Stimulated activated memory B cell treated with anti-CD40 and anti-IgM and Interleukin-4, amounts not matched to agents 10 μg/mL and 1 μg/mL and 100 μg/mL, for 72 hours (primary cell): ENCODE data around the gene E2F4.

ENCODE experiments used
- ATAC-seq: fragments of 150-1000 bp; cut with Tn5 transposase; 2 replicates; pipeline ENCODE4 v1.10.0; 2021
- H3K27ac Mint-ChIP-seq: one replicate; pipeline ENCODE4 v1.8.0; 2022; ENCODE audit warnings: mild to moderate bottlenecking, mixed read lengths
- H3K27me3 Mint-ChIP-seq: one replicate; pipeline ENCODE4 v1.8.0; 2022; ENCODE audit warnings: mixed read lengths
- H3K36me3 Mint-ChIP-seq: one replicate; pipeline ENCODE4 v1.8.0; 2022; ENCODE audit warnings: mixed read lengths
- H3K4me1 Mint-ChIP-seq: one replicate; pipeline ENCODE4 v1.8.0; 2022; ENCODE audit warnings: mixed read lengths
- H3K4me3 Mint-ChIP-seq: one replicate; pipeline ENCODE4 v1.8.0; 2022; ENCODE audit warnings: mild to moderate bottlenecking, moderate library complexity, mixed read lengths
- H3K9me3 Mint-ChIP-seq: one replicate; pipeline ENCODE4 v1.8.0; 2022; ENCODE audit warnings: mixed read lengths

E2F4 gene

DNA sequence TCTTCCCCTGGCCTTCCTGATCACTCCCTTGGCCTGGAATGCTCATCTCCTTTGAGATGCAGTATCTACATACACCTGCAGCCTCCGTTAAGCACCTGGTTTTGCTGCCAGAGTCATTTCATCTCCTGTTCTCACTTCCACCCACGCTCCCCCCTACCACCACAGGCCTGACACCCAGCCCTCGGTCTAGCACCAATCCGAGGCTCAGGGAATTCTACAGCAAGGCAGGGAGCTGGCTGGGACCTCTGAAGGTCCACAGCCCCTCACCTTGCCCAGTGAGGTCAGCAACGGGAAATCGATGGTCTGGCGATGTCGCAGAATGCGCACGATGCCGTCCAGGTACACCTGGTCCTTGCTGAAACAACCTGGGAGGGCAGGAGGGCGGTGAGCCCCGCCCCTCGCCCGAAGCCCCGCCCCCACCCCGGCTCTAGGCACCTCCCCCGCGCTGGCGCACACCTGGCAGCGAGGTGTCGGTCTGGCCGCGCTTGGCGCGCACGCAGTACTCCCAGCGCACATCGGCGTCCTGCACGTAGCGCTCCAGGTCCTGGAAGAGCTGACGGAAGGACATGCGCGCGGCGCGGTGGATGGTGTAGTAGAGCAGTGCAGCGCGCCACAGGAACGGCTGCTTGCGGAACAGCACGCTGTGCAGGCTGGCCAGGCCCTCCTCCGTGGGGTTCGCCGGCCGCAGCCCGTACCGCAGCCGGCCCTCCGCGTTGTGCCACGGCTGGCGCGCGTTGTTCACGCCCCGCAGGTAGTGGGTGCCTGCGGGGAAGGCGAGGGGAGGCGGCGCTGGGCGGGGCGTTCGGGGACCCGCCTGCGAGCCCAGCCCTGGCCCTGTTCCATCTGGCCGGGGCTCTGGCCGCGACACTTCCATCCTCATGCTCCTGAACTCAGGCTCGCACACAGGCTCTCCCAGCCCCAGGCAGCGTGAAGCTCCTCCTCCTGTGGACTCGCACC lies 13.9 kb upstream of the E2F4 start:
- no peak overlapping the region for H3K27ac Mint-ChIP-seq
- peaks cover 53% of the 10 kb centered on the region for H3K27me3 Mint-ChIP-seq
- peak; percentile 56 for ATAC-seq
- peak overlapping the region; percentile 63 for H3K4me3 Mint-ChIP-seq
- H3K36me3 Mint-ChIP-seq, result no peaks in the 10 kb centered on the region
- peaks cover 28% of the 10 kb centered on the region for H3K4me1 Mint-ChIP-seq
- no peaks in the 10 kb centered on the region for H3K9me3 Mint-ChIP-seq

DNA sequence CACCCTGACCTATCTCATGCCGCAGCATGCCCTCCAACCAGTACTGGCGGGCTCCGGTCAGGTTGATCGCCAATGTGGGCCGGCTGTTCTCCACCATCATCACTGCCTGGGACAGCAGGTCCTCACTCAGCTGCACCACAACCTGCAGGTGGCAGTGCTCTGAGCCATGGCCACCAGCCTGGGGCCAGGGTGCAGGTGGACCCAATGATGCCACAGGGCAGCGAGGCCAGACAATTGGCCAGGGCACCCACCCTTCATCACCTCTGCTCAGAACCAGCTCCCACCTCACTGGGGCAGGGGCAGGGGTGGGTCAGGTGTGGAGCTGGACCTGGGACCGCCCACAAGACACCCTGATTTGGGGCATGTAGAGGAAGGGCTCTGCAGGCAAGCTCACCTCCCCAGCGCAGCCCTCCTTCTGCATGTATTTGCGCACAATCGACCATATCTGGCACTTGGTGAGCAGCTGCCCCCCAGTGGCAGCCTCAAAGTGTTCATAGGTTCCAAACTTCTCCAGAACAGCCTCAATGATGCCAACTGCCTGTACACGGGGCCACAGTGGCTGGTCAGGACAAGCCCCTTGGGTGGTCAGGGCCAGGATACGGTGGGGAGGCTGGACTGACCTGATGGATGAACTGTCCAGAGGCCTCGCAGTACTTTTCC lies 12.4 kb upstream of the E2F4 start:
- H3K36me3 Mint-ChIP-seq, result no peaks in the 10 kb centered on the region
- no peaks in the 10 kb centered on the region for H3K9me3 Mint-ChIP-seq
- peaks cover 14% of the 10 kb centered on the region for H3K4me1 Mint-ChIP-seq
- H3K27ac Mint-ChIP-seq, result no peak overlapping the region
- H3K27me3 Mint-ChIP-seq, result peaks cover 40% of the 10 kb centered on the region
- ATAC-seq, result no peak
- H3K4me3 Mint-ChIP-seq, result no peak overlapping the region

DNA sequence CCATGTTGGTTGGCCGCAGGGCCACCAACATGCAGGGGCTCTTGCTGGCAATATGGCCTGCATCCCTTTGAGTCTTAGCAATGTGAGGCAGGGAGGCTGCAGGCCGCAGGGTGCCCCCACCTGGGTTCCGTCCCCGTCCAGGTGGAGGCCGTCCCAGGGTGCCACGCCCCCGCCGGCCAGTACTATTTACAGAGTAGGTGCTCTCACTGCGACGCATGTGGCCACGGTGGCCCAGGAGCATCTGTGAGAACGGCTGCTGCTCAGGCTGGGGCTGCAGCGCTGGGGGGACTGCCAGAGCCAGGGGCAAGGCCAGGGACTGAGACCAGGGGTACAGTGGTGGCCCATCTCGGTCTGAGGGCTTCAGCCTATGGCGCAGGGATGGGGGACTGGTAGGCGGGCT lies 11.8 kb upstream of the E2F4 start:
- H3K9me3 Mint-ChIP-seq, result no peaks in the 10 kb centered on the region
- peaks cover 43% of the 10 kb centered on the region for H3K27me3 Mint-ChIP-seq
- ATAC-seq, result no peak
- no peak overlapping the region for H3K4me3 Mint-ChIP-seq
- no peak overlapping the region for H3K27ac Mint-ChIP-seq
- no peaks in the 10 kb centered on the region for H3K36me3 Mint-ChIP-seq
- peaks cover 20% of the 10 kb centered on the region for H3K4me1 Mint-ChIP-seq

DNA sequence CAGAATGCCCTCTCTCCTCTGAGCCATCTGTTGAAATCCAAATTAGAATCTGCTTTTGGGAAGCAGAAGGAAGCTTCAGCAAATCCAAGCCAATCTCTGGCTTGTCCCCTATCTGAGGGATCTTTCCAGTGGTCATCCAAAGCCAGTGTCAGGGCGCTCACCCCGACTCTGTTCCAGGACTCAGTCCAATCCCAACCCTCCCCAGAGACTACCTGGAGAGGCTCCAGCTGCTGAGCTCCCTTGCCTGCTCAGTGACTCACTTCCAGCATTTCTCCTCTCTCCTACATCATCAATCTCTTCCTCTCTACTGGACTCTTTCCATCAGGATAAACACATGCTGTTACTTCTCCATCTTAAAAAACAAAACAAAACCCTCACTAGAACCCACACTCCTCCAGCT lies 10.6 kb upstream of the E2F4 start:
- H3K9me3 Mint-ChIP-seq, result no peaks in the 10 kb centered on the region
- no peak for ATAC-seq
- peaks cover 26% of the 10 kb centered on the region for H3K4me1 Mint-ChIP-seq
- H3K27ac Mint-ChIP-seq, result no peak overlapping the region
- H3K4me3 Mint-ChIP-seq, result no peak overlapping the region
- H3K27me3 Mint-ChIP-seq, result peaks cover 39% of the 10 kb centered on the region
- H3K36me3 Mint-ChIP-seq, result no peaks in the 10 kb centered on the region

DNA sequence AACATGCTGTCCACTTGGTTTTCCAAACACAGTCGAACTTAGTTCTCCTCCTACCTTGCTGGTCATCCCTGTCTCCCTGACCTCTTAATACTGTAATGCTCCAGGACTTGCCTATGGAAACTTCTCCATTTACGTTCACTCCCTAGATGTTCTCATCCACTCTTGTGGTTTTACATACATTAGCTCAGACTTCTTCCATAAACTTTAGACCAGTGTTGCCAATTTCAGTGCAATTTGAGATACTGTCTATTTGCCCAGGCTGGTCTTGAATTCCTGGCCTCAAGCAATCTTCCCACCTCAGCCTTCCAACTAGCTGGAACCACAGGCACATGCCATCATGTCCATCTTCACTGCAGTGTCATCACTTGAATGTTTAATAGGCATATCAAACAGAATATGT lies 9.7 kb upstream of the E2F4 start:
- Mint-ChIP-seq H3K27me3 (peaks cover 38% of the 10 kb centered on the region), H3K36me3 (no peaks in the 10 kb centered on the region), H3K27ac (no peak overlapping the region), H3K9me3 (no peaks in the 10 kb centered on the region), H3K4me1 (peaks cover 25% of the 10 kb centered on the region), H3K4me3 (no peak overlapping the region)
- no peak for ATAC-seq

DNA sequence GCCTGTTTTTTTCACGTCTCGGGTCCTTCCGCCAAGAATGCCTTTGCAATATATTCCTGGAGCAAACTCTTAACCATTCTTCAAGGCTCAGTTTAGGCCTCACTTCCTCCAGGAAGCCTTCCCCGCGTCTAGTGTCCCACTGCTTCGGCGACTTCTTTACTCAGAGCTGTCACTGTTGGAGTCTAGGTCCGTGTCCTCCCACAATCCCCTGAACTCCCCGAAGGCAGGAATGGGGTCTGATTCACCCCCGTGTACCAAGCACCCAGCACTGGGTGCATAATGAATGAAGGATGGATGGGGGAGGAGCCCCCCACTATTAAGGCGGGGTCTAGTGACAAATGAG lies 8.7 kb upstream of the E2F4 start:
- H3K36me3 Mint-ChIP-seq, result no peaks in the 10 kb centered on the region
- H3K4me1 Mint-ChIP-seq, result peaks cover 17% of the 10 kb centered on the region
- no peak for ATAC-seq

DNA sequence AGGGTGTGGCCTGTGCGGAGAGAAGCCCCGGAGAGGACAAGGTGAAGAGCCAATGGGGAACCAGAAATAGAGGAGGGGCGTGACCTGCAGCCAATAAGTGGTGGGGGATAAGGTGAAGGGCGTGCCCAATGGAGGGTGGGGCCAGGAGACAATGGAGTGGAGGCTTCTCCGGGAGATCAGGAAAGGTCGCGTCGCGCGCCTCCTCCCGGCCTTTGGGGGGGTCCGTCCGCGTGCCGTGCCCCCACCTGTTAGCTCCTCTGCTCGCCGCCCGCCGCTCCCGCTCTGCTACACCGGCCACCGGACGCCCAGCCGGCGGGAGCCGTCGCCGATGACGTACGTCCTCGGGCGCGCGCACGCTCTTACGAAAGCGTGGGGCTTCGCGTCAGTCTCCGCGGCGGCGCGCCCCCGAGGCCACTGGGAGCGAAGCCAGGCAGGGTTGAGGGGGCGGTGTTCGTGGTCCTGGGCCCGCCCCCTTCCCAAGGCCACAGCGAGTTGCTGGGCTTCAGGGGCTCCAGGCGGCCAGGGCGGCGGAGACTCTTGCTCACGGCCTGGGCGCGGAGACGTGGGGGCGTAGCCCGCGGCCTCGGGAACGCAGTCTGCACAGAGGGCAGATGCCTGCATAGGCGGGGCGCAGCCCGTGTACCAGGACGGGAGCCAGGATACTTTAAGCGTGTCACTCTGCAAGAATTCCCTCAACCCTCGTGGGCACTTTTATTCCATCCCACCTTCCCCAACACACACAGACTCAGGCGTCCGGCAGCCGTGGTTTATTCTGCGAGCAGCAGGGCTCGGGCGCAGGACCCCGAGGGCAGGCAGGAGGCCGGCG lies 8.1 kb upstream of the E2F4 start, which contains the start of gene MATCAP1:
Gene MATCAP1 (minus strand): TSS at position 337 of the 826 bp plus-strand sequence. CDS start 3,353 bp downstream, outside the sequence.
- Mint-ChIP-seq H3K27ac (no peak within 1 kb of the TSS), H3K4me1 (peaks cover 14% of the 10 kb centered on the region), H3K27me3 (peaks cover 35% of the 10 kb centered on the region), H3K36me3 (no peaks in the 10 kb centered on the region), H3K9me3 (no peaks in the 10 kb centered on the region), H3K4me3 (no peak within 1 kb of the TSS)
- ATAC-seq, result peak; percentile 98

More for the DNA sequence above, 8.7 kb upstream of the E2F4 start:
- Mint-ChIP-seq H3K9me3 (no peaks in the 10 kb centered on the region), H3K4me3 (no peak overlapping the region), H3K27ac (no peak overlapping the region), H3K27me3 (peaks cover 38% of the 10 kb centered on the region)

DNA sequence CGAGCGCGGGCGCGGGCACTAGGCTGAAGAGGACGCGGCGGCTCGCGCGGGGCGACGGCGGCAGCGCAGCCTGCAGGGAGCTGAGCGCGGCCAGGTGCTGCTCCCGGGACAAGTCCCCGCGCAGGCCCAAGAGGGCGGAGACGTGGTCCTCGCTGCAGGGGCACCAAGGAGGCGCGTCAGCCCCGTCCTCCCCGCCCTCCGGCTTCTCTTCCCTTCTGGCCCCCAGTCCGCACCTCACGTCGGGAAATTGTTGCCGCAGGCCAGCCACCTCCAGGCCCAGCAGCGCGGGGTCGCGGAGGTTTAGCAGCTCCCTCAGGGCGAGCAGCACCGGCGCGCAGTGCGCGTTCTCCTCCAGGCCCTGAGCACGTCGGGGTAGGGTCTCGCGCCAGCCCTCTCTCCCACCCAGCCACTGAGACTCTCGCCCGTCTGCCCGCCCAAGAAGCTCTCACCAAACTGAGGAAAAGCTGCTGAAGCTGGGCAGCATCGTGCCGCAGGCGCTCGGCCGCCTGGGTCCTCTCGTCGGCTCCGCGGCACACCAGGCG lies 7.4 kb upstream of the E2F4 start:
- Mint-ChIP-seq H3K36me3 (no peaks in the 10 kb centered on the region), H3K4me3 (no peak overlapping the region), H3K9me3 (no peaks in the 10 kb centered on the region), H3K4me1 (peaks cover 12% of the 10 kb centered on the region), H3K27ac (no peak overlapping the region), H3K27me3 (peaks cover 29% of the 10 kb centered on the region)
- ATAC-seq, result peak; percentile 1

DNA sequence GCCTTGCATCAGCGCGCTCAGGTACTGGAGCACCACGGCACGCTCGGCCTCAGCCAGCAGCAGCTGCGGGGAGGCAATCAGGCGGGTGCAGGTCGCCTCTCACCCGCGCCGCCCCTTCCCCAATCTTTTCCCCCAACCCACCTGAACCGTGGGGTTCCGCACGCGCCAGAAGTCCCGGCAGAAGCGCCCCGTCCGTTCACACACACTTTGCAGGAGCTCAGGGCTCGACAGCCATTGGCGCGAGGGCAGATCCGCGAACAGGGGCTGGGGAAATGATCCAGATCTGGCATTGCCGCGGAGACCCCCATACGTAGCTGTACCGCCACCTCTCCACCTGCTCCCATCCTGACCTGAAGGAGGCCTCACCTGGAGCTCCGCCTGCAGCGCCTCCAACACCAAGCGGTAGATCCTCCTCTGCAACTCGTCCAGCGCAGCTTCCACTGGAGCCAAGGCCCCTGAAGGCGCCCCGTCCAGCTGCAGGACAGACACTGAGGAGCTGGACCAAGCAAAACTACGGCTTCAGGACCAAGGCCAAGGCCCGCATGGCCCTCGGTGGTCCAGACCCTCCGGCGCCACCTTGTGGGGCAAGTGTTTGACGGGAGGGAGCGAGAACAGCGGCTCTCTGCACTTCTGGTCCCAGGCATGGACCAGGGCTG lies 6.8 kb upstream of the E2F4 start:
- no peak overlapping the region for H3K27ac Mint-ChIP-seq
- peak overlapping the region; percentile 84 for H3K4me3 Mint-ChIP-seq
- peaks cover 12% of the 10 kb centered on the region for H3K4me1 Mint-ChIP-seq

DNA sequence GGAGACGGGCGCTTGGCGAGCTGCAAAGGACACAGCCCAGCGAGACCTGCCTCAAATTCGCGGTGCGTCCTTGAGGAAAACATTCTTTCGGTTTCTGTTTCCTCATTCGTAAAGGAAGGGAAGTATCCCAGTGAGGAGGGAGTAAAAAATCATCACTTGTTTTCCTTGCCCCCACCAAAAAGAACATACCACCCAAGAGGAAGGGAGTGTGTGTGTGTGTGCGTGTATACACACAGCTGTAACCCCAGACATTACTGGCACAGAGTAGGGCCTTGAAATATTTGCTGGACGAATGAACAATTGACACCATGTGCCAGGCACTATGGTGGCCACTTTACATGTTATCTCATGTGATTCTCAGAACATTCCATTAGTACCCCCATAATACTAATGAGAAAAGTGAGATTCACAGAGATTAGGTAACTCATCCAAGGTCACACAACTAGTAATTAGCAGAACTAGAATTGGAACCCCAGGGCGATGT lies 6.3 kb upstream of the E2F4 start:
- Mint-ChIP-seq H3K27me3 (peaks cover 29% of the 10 kb centered on the region), H3K27ac (no peak overlapping the region), H3K4me3 (no peak overlapping the region), H3K36me3 (no peaks in the 10 kb centered on the region), H3K9me3 (no peaks in the 10 kb centered on the region), H3K4me1 (peaks cover 12% of the 10 kb centered on the region)
- no peak for ATAC-seq

More for the DNA sequence above, 6.8 kb upstream of the E2F4 start:
- H3K9me3 Mint-ChIP-seq, result no peaks in the 10 kb centered on the region
- H3K27me3 Mint-ChIP-seq, result peaks cover 29% of the 10 kb centered on the region
- peak; percentile 52 for ATAC-seq
- no peaks in the 10 kb centered on the region for H3K36me3 Mint-ChIP-seq

DNA sequence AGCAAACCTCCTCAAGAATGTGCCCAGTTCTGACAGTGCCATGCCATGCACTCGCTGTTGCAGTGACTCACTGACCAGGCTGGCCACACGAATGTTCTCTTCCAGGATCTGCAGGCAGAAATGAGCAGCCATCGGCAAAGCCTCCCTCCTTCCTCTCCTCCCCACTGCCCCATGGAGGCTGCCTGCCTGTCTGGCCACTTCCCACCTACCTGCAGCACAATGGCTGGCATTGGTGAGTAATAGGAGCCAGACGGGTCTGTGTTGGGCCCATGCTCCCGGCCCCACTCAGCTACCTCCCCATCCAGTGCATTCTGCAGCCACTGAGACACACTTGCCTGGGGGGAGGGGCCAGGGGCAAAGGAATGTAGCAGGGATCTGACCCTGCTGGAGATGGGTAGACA lies 5.4 kb upstream of the E2F4 start:
- Mint-ChIP-seq H3K27me3 (peaks cover 29% of the 10 kb centered on the region), H3K27ac (no peak overlapping the region), H3K4me3 (no peak overlapping the region), H3K9me3 (no peaks in the 10 kb centered on the region), H3K4me1 (peaks cover 17% of the 10 kb centered on the region), H3K36me3 (no peaks in the 10 kb centered on the region)
- no peak for ATAC-seq

DNA sequence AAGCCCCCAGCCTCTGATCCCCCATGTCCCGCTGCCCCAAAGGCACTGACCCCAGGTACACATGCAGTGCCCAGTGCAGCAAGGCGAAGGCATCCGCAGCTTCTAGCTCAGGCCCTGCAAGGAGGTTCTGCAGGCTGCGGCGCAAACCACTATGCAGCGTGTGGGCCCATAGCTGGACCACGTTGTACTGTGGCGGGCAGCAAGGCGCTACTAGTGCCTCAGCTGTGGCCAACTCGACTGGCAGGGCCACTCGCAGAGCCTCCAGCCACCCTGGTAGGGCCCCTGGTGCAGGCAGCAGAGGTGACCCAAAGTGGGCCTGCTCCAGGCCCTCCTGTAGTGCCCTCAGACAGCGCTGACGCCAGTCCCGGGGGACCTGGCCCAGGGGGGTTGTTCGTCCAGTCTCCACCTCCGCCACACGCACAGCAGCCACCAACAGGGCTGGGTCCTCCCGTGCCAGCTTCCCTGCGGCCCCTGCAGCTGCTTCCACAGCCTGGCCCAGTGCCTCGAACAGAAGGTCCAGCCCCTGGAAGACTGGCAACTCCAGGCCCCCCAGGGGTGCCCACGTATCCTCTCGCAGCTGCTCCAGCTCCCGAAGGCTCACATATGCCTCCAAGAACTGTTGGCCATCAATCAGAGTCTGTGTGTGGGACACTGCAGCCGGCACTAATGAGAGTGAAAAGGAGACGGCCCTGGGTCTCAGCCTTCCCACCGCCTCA lies 4.6 kb upstream of the E2F4 start:
- H3K27me3 Mint-ChIP-seq, result peaks cover 29% of the 10 kb centered on the region
- no peaks in the 10 kb centered on the region for H3K36me3 Mint-ChIP-seq
- no peak overlapping the region for H3K27ac Mint-ChIP-seq
- peaks cover 22% of the 10 kb centered on the region for H3K4me1 Mint-ChIP-seq
- no peaks in the 10 kb centered on the region for H3K9me3 Mint-ChIP-seq
- no peak overlapping the region for H3K4me3 Mint-ChIP-seq
- no peak for ATAC-seq

DNA sequence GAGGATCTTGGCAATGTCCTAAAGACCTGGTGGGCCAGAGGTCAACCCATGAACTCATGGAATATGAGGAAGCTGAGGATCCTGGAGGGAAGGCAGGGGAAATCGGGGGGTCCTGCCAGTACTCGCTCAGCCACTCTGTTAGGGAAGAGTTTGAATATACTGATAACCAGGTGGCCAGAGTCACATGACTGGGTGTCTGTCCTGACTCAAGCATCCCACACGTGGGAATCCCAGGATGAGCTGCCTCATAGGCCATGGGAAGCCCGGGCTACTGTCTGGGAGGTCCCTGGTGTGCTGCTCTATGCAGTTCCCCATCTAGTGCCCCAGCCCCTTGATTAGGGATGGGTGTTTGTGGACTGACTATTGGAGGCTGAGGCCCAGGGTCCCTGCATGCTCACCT lies 3.6 kb upstream of the E2F4 start:
- H3K9me3 Mint-ChIP-seq, result no peaks in the 10 kb centered on the region
- H3K27me3 Mint-ChIP-seq, result peaks cover 29% of the 10 kb centered on the region
- no peak overlapping the region for H3K4me3 Mint-ChIP-seq
- no peaks in the 10 kb centered on the region for H3K36me3 Mint-ChIP-seq
- H3K4me1 Mint-ChIP-seq, result peaks cover 31% of the 10 kb centered on the region
- no peak overlapping the region for H3K27ac Mint-ChIP-seq
- no peak for ATAC-seq

DNA sequence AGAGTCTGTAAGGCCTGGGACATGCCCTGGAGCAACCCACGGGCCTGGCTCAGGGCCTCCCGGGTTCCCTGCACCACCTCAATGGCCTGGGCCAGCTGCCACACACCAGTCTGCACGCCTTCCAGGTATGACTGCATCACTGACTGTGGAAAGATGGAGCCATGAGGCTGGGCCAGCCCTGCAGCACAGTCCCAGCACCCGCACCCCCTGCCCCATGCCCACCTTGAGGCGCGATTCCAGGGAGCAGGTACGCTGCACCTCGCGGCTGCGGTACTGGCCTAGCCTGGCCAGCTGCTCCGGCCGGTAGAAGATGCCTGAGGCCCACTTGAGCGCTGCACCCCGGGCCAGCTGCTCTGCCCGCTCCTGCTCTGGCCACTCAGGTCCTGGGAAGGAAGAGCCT lies 3.2 kb upstream of the E2F4 start:
- no peak overlapping the region for H3K27ac Mint-ChIP-seq
- H3K4me1 Mint-ChIP-seq, result peaks cover 36% of the 10 kb centered on the region
- no peak overlapping the region for H3K4me3 Mint-ChIP-seq
- ATAC-seq, result no peak
- peaks cover 29% of the 10 kb centered on the region for H3K27me3 Mint-ChIP-seq
- no peaks in the 10 kb centered on the region for H3K36me3 Mint-ChIP-seq
- no peaks in the 10 kb centered on the region for H3K9me3 Mint-ChIP-seq
